Left kidney (tissue), 2 donors: ENCODE measurements around the gene ACTL7A. TPM values are rescaled to one million over a fixed set of nuclear protein-coding genes. Genes with fewer than 3 reads are reported as not detected.
"Not testable (repeated sequence)": the region's sequence is repeated elsewhere in the genome, so short reads cannot be mapped to it uniquely, and the experiment has no call there.

Experiments
- DNase-seq: peaks from one replicate; pipeline ENCODE4 v3.0.0-alpha.2; 2013
- polyA plus RNA-seq: library from polyadenylated mRNA; unstranded; fragments of 120-200 nt; gene quantifications from one replicate; pipeline ENCODE4 v1.2.1, GENCODE V29; 2013; ENCODE audit not compliant: insufficient read length

The ACTL7A gene
- polyA plus RNA-seq, 1 donor, result not detected

DNA sequence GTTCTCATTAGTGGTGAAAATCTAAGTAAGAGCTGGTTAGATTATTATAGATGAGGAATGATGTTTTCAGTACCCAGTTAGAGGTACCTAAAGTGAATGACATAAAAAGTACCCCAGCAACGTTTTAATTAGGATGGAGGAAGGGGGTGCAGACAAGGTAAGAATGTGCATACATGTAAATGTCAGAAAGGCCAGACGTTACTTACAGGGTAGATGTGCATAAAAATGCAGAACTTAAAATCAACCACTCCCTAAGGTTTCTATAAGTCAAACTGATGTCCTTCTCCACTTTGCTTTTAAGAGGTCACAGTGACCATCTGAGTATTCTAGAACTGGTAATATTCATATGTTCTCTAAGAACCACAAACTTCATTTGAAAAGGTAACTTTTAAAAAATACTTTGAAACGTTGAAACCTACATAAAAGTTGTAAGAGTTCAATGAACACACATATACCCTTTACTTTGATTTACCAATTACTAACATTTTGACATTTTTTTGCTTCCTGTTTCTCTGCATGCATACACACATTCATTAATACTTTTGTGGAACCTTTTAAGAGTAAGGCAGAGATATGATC, 18.8 kb downstream of the ACTL7A start:
- no peak for DNase-seq

DNA sequence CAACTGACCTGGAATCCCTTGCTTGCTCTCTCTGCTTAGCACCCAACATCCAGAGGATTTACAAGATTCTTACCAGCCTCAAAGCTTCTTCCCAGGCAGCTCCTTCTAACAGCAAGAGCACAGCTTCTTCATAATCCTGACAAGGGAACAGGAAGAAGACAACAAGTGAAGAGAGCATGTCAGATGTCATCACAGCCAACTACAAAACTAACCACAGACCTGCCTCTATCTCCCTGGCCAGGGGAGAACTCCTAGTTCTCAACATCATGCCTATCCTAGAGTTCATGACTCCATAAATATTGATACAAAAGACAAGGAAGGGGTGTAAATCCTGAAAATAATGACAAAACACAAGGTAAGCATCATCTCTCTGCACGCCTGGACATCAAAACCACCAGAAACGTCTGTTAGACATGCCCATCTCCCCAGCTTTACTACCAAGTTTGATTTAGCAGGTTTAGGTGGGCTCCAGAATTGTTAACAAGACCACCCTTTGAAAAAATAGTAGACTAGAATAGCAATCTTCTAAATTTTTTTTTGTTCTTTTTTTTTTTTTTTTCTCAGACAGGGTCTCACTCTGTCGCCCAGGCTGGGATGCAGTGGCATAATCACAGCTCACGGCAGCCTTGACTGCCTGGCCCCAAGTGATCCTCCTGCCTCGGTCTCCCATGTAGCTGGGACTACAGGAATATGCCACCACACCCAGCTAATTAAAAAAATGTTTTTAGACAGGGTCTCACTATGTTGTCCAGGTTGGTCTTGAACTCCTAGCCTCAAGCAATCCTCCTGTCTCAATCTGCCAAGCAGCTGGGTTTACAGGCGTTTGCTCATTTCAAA, 20.2 kb downstream of the ACTL7A start:
- no peak for DNase-seq

DNA sequence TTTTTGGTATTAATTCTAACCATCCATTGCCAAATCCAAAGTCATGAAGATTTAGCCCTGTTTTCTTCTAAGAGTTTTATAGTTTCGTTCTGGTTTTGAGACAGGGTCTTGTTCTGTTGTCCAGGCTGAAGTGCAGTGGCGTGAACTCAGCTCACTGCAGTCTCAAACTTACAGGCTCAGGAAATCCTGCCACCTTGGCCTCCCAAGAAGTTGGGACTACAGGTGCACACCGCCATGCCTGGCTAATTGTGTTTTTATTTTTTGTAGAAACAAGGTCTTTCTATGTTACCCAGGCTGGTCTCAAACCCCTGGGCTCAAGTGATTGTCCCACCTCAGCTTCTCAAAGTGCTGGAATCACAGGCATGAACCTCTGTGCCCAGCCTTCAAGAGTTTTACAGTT, 21.0 kb downstream of the ACTL7A start:
- no peak for DNase-seq

DNA sequence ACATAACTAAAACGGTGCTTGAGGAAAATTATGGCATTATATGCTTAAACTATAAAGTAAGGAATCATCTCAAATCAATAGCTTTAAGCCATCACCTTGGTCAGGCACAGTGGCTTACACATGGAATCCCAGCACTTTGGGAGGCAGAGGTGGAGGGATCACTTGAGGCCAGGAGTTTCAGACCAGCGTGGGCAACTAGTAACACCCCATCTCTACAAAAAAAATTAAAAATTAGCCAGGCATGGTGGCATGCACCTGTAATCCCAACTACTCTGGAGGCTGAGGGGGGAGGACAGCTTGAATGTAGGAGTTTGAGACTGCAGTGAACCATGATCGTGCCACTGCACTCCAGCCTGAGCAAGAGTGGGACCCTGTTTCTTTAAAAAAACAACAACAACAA, 22.6 kb downstream of the ACTL7A start:
- DNase-seq, result no peak

DNA sequence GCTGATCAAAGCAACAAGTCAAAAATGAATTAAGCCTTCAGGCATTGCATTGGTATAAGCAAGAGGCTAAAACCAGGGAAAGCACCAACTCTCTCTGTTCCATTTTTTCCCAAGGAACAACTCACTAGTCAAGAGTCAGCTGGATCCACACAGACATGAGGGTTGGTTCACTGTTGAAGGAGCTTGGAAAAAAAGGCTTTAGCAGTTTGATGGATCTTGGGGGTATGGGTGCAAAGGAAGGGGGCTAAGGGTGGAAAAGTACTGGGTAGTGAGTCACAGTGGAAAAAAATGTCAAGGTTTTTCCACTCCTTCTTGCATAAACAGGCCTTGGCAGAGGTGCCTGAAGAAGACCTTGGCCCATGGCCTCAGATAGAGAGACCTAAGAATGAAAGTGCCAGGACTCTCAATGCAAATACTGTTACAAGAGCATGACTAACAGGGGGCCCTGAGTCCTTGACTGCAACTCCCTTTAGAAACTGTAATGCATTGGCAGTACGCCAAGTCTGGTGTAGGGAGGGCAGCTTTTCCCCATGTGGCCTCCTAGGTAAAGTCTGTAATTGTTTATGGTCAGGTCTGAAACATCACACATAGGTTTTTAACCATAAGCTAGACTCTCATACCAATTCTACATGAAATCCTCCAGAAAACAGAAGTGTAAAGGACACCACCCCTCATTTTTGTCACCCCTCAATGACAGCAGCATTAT, 23.7 kb downstream of the ACTL7A start:
- no peak for DNase-seq

DNA sequence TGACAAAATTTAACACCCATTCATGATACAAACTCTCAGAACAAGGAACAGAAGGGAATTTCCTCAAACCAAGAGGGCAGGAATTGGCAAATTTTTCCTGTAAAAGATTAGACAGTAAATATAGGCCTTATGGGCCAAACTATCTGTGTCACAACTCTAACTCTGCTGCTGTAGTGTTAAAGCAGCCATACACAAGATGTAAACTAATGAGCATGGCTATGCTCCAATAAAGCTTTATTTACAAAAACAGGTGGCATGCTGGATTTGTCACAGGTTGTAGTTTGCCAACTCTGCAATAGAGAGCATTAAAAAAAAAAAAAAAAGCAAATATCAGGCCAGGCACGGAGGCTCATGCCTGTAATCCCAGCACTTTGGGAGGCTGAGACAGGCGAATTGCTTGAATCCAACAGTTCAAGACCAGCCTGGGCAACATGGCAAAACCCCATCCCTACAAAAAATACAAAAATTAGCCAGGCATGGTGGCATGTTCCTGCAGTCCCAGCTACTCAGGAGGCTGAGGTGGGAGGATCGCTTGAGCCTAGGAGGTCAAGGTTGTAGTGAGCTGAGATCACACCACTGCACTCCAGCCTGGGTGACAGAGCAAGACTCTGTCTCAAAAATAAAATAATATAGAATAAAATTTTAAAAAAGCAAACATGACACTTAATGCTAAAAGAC, 24.7 kb downstream of the ACTL7A start:
- DNase-seq, result not testable (repeated sequence)

DNA sequence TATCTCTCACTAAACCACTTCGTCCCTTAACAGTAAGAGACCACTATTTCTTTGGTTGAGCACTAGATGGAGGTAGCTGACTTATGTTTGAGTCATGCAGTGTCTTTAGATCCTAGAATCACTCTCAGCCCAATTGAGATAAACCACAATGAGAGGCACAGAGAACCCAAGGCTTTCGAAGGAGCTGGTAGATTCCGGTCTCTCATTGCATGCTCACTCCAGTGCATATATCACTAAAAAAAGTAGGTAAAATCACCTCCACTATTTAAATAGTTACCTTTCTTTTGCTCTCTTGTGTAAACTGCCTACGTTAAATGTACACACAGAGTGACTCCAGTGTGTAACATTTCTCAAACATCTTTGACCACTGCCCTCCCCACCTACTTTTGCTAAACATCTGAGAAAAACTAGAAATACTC, 27.6 kb downstream of the ACTL7A start:
- no peak for DNase-seq

DNA sequence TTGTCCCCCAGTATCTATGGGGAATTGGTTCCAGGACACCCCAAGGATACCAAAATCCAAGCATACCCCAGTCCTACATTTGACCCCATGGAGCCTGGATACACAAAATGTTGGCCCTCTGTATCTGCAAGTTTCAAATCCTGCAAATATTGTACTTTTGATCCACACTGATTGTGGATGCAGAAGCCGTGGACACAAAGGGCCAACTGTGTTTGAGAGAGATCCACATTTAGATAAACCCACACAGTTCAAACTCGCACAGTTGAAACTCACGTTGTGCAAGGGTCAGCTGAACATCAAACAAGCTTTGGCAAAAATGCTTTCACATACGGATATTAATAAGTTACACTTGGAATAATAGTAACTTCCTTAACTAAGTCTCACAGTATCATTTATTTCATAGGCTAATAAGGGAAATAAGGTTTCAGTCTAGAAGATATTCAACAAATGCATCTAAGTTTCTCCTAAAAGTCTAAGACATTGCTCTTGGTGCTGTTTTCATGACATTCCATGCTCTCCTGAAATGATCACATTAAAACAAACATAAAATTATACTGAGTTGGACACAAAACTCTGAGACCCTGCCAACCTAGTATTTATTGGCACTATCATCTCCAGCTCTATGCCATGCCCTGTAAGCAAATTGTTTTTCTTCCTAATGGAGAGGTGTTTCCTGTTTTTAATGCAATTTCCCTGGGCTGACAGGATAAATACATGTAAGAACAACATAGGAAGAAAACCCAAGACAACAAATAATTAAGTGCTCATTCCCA, 32.3 kb downstream of the ACTL7A start:
- DNase-seq, result no peak

DNA sequence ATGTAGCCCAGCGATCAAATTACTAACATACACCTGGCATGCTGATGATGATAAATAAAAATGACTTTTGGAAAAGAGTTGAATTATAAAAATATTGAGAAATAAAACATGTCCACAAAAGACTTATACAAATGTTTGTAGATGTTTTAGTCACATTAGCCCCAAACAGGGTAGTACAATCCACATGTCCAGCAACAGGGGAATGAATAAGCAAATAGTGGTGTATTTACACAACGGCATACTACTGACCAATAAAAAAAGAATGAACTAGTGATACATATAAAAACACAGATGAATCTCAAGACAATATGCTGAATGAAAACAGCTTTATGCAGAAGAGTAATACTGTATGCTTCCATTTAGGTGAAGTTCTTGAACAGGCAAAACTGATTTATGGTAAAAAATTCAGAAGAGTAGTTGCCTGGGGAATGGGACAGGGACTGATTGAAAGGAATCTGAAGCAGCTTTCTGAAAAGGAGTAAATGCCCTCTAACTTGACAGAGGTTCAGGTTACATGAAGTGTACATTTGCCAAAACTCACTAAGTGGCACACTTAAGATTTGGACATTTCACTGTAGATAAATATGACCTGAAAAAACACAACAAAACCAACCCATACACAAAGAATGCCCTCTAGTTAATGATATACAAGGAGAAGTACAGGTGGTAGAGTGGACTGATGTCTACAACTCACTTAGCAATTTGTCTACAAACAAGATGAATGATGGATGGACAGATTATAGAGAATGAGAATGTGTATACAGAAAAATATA, 35.4 kb downstream of the ACTL7A start:
- DNase-seq, result no peak

DNA sequence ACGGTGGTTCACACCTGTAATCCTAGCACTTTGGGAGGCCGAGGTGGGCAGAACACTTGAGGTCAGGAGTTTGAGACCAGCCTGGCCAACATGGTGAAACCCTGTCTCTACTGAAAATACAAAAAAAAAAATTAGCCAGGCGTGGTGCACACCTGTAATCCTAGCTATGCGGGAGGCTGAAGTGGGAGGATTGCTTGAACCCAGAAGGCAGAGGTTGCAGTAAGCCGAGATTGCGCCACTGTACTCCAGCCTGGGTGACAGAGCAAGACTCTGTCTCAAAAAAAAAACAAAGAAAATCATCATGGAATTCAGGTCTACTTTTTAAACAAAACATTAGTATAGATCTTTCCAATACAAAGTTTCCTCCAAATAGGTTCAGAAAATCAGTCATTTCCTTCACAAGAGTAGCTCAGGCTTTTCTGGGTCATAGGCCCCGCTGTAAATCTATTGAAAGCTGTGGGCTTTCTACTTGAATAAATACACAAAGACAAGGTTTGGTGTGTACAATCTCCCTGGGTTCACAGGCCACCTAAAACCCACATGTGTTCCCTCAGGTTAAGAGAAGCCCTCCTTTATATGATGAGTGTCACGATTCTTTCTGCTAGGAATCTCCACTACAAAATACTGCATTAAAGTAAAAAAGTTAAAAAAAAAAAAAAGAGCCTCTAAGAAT, 37.1 kb downstream of the ACTL7A start:
- not testable (repeated sequence) for DNase-seq

DNA sequence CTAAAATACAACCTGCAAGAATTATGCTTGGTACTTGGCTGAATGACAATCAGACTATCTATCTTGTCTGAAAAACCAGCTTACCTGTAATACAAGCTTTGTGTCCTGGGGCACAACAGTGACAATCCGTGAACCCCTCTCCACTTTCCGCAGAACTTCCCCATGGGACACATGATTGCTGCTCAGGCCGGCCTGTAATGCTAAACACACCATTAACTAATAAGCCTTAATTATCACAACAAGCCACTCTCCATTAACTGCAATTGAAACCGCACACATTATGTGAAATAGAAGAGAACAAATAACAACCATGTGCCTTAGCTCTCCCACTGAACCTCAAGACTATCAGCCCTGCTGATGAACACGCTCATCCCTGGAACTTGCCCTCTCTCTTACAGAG, 38.1 kb downstream of the ACTL7A start:
- DNase-seq, result no peak

DNA sequence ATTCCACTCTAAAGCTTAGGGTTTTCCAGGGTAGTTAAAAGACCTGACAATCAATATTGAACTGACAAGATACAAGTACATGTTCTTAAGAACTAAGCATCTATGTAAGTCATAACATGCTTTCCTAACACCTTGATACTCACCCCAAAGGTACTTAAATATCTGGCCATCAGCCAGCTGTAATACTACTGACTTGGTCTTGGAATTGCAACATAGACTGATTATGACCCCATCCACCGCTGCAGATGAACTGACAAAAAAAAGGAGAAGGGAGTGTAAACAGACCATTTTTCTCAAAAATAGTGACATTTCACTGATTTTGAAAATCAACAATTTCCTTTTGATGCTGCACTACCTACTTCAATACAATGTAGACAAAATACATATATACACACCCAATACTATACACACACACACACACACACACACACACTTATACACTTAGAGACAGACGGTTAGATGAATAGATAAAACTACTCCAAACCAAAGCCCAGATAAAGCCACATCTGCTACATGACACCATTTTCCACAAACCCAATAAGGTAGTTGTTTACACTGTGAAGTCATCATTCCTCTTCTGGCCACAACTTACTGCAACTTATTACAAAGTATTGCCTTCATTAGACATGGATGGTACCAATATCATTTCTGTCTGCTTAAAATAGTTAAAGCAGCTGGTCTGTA, 41.5 kb downstream of the ACTL7A start:
- DNase-seq, result no peak

DNA sequence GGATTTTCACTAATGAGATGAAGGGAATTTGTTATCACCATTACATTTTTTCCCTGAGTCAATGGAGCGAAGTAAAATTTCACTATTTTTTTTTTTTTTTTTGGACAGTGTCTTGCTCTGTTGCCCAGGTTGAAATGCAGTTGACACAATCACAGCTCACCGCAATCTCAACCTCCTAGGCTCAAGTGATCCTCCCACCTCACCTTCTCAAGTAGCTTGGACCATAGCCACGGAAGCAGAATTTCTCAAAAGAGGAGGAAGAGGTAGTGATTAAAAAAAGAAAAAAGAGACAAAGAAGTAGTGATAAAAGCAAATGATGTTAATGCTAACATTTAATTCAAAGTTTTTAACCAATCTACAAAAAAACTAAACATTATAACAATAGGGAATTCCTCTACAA, 42.1 kb downstream of the ACTL7A start:
- no peak for DNase-seq

DNA sequence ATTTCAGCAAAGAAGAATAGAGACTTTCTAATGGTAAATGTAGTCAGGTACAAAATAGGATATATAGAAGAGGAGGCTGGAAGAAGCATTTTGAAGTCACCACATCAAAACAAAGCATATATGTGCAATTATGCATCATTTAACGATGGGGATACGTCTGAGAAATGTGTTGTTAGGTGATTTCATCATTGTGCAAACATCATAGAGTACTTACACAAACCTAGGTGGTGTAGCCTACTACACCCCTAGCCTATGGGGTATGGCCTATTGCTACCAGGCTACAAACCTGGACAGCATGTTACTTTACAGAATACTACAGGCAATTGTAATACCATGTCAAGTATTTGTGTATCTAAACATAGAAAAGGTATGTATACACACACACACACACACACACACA, 43.4 kb downstream of the ACTL7A start:
- no peak for DNase-seq

DNA sequence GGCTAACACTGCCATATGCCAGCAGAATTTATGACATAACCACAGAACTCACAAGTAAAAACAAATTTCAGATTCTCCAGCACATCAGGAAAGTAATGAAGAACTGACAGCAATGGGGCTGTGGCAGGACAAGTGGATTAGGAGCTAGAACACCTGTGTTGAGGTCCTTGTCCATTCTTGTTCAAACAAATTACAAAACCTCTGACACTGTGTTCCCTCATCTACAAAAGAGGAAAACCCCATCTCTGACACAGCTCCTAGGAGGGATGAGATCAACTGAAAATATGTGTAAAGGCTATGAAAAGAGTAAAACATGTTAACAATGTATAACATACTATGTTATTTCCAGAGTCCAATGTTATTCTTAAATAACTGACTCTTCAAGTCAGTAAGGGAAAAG, 48.3 kb downstream of the ACTL7A start:
- no peak for DNase-seq

DNA sequence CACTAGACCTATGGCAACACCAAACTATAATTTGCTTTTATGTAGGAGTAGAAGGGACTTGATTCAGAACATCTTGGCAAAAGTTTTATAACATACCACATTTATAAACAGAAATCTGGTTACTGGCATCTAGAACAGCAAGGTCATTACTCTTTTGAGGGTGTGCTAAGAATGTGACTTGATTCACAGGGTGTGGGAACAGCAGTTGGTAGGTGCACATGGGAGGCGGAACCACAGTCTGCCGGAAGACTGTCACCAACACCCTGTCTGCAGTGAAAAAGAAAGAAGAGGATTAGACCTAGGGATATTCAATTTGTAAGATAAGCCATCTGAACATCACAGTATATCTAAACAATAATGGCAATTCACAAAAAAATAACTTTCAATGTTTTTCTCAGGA, 48.8 kb downstream of the ACTL7A start:
- no peak for DNase-seq

DNA sequence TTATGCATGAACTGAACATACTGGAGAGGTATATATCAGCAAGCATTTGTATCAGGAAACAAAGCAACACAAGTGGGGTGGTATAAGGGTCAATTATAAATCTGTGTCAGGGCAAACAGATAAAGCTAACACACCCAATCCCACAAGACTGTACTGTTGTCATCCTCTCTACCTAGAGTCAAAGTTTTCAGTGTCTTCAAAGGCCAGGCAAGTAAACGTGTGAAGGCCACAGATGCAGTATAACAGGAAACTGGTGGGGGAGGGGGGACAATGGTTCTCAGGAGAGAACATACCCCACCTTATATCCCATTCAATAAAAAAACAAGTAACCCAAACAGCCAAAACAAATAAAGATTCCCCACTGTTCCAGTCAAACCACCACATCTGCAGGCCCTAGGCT, 49.8 kb downstream of the ACTL7A start:
- DNase-seq, result no peak
